Loucy (cell line): ENCODE data around the gene PARP14.

ENCODE experiments used
- EZH2phosphoT487 ChIP-seq: fragments of 200-600 bp; IDR thresholded peaks from 2 replicates; pipeline ENCODE4 v1.6.1; 2018; ENCODE audit warnings: antibody characterized with exemption, mild to moderate bottlenecking, moderate library complexity, borderline replicate concordance
- TF ChIP-seq, protein P1 (sequence below): fragments of 200-600 bp; sonication (generic); conservative IDR thresholded peaks from 2 replicates; pipeline ENCODE4 v1.5.1; 2014; ENCODE audit warnings: mild to moderate bottlenecking, antibody characterized with exemption, low read length

- TF ChIP-seq, protein P1, sequence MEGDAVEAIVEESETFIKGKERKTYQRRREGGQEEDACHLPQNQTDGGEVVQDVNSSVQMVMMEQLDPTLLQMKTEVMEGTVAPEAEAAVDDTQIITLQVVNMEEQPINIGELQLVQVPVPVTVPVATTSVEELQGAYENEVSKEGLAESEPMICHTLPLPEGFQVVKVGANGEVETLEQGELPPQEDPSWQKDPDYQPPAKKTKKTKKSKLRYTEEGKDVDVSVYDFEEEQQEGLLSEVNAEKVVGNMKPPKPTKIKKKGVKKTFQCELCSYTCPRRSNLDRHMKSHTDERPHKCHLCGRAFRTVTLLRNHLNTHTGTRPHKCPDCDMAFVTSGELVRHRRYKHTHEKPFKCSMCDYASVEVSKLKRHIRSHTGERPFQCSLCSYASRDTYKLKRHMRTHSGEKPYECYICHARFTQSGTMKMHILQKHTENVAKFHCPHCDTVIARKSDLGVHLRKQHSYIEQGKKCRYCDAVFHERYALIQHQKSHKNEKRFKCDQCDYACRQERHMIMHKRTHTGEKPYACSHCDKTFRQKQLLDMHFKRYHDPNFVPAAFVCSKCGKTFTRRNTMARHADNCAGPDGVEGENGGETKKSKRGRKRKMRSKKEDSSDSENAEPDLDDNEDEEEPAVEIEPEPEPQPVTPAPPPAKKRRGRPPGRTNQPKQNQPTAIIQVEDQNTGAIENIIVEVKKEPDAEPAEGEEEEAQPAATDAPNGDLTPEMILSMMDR, result no peak
- no peak for TF ChIP-seq EZH2phosphoT487
These were observed 10.6 kb downstream of the PARP14 start for GRCh38 chr3:122691195-122691594.
